Suppressor macrophage treated with lipopolysaccharide for 1 hour (primary cell): ENCODE data around the gene KCND3.

Experiments used
- DNase-seq, 3 donors: peaks; one replicate each; pipeline ENCODE4 v3.0.0-alpha.2; 2020 to 2022

Gene KCND3

GRCh38 chr1:111909030-111909429 is 80.4 kb downstream of the KCND3 start:
- no peak for DNase-seq

GRCh38 chr1:111908011-111908621 is 81.4 kb downstream of the KCND3 start:
- no peak for DNase-seq

- no peak for DNase-seq
Observed at GRCh38 chr1:111907321-111907720, 82.1 kb downstream of the KCND3 start.

- no peak for DNase-seq
Observed at GRCh38 chr1:111906816-111907215, 82.7 kb downstream of the KCND3 start.

- DNase-seq = no peak
Observed at GRCh38 chr1:111906111-111906510, 83.4 kb downstream of the KCND3 start.

- no peak for DNase-seq
Observed at GRCh38 chr1:111904478-111905218, 84.8 kb downstream of the KCND3 start.

- no peak for DNase-seq
Observed at GRCh38 chr1:111903871-111904449, 85.5 kb downstream of the KCND3 start.

GRCh38 chr1:111903148-111903870 is 86.2 kb downstream of the KCND3 start:
- no peak for DNase-seq

GRCh38 chr1:111895469-111895868 is 94.0 kb downstream of the KCND3 start:
- DNase-seq = no peak

GRCh38 chr1:111895017-111895416 is 94.5 kb downstream of the KCND3 start:
- no peak for DNase-seq

- no peak for DNase-seq
Observed at GRCh38 chr1:111894497-111894896, 95.0 kb downstream of the KCND3 start.

GRCh38 chr1:111891566-111891965 is 97.9 kb downstream of the KCND3 start:
- no peak for DNase-seq

GRCh38 chr1:111888740-111889376 is 100.6 kb downstream of the KCND3 start:
- no peak for DNase-seq

GRCh38 chr1:111887875-111888274 is 101.6 kb downstream of the KCND3 start:
- DNase-seq = no peak

GRCh38 chr1:111887385-111887784 is 102.1 kb downstream of the KCND3 start:
- no peak for DNase-seq

GRCh38 chr1:111886741-111887140 is 102.7 kb downstream of the KCND3 start:
- DNase-seq = no peak

GRCh38 chr1:111884772-111885443 is 104.6 kb downstream of the KCND3 start:
- DNase-seq = no peak

- no peak for DNase-seq
Observed at GRCh38 chr1:111882986-111883560, 106.4 kb downstream of the KCND3 start.

- DNase-seq = no peak
Observed at GRCh38 chr1:111882559-111882958, 106.9 kb downstream of the KCND3 start.

- DNase-seq = no peak
Observed at GRCh38 chr1:111880881-111881837, 108.3 kb downstream of the KCND3 start.

GRCh38 chr1:111879081-111879480 is 110.4 kb downstream of the KCND3 start:
- no peak for DNase-seq
